Measurements from ENCODE around the gene ITGB7. TPM values are rescaled to one million over a fixed set of nuclear protein-coding genes. Genes with fewer than 3 reads are reported as not detected.

ITGB7 gene
- total RNA-seq, 1 donor from 2014 or later: 0.76 TPM

DNA sequence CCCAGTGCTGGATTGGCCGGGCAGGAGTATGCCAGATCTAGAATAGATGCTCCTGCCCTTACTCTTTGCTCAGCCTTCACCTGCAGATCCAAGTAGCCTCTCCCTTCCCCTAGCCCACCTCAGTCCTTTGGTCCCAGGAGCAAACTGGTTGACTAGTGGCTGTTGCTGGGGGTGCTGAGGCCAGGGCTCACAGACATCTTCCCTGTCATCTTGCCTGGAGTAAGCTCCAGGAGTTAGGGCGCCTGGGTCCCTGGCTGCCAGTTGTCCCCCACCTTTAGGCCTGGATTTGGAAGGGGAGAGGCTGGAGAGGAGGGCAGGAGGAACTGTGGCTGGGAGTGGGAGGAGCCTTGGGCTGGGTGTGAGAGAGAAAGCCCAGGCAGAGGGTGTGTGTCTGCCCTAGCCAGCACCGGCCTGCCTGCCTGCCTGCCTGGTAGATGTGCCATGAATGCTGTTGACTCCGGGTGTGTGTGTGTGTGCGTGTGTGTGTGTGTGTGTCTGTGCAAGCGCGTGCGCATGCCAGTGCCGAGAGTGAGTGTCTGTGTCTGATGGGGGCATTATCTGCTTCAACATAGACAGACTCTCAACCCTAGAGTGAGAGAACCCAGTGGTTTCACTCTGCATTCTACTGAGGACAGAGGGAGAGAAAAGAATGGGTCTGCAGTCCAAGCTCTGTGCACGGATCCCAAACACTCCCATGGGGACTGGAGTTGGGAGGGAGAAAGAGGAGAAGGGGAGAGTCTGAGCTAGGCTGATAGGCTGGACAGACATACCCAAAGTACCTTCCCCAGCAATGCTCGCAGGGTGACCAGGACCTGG, 25.8 kb upstream of the ITGB7 start:
- ATAC-seq (peak; percentile 74), DNase-seq (ENCODE audit: missing footprints) (peak; percentile 81)
- intact Hi-C loops (cut with DNase I): no loop called here

GRCh38 chr12:53231921-53232645, 25.0 kb upstream of the ITGB7 start, which contains the start of gene RARG:
TSS of gene RARG (minus strand) at chr12:53232209. CDS start at chr12:53227545, 4,664 bp downstream.
- intact Hi-C loops (cut with DNase I): no loop called here
- ATAC-seq: peak; percentile 72
- peak; percentile 71 for DNase-seq (ENCODE audit: missing footprints)

DNA sequence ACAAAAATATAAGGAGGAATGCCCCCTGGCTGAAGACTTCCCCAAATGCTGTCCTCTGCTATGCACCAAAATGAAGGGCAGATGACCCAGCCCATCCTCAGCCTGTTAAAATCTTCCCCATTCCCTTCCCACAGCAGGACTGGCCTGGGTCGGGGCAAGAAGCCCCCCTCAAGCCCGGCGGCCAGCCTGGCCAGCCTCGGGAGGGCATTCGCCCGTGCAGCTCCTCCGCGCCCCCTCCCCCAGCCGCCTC, 24.5 kb upstream of the ITGB7 start:
- DNase-seq (ENCODE audit: missing footprints): no peak
- ATAC-seq: no peak
- intact Hi-C loops (cut with DNase I): no loop called here

GRCh38 chr12:53230108-53230845, 23.2 kb upstream of the ITGB7 start:
- DNase-seq (ENCODE audit: missing footprints) (no peak), ATAC-seq (no peak)
- intact Hi-C loops (cut with DNase I): no loop called here

DNA sequence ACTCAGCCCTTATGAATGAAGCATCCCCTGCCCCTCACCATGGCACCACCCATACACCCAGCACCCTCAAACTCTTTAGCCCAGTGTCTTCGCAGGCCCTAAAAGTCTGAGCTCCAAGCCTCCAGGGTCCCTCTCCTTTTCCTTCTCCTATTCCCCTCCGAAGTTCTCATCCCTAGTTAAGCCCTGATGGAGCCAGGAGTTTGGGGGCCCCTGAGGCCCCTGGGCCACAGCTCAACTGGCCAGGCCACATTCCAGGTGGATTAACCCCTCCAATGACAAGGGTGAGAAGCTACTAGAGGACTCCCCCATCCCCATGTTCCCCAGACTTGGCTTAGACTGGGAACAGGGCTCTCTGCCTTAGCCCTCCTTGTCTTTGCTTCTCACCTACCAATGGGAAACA, 22.4 kb upstream of the ITGB7 start:
- intact Hi-C loops (cut with DNase I): no loop called here
- ATAC-seq: no peak
- no peak for DNase-seq (ENCODE audit: missing footprints)

DNA sequence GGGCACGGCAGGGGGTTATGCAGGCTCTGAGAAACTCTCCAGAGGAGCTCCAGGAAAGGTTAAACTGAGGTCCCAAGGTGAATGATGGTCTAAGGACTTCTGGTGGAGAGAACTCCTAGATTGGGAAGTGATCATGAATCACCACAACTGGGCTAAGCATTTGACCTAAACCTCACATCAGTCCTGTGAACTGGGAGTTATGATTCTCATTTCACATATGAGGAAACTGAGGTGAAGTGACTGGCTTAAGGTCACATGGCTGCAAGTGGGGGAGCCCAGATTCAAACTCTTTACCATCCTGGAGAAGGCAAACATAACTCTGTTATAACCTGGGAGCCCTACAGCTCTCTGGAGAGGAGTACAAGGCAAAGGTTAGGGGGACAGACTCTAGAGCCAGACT, 20.8 kb upstream of the ITGB7 start:
- intact Hi-C loops (cut with DNase I): no loop called here
- DNase-seq (ENCODE audit: missing footprints): no peak
- no peak for ATAC-seq

DNA sequence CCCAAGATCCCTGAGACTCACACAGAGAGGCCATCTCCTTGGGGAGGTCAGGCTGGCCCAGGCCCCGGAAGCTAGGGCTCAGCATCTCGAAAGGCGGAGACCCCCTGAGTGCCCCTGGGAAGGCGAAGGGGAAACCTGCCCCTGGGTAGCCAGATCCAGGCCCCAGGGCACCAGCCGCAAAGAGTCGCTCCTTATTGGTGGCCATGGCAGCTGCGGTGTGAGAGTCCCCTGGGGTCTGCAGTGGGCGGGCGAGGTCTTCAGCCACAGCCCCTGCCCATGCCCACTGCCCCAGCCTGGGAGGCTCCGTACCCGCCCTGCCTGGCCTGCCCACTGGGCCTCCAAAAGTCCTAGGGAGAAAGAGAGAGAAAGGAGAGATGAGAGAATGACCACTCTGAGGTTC, 20.3 kb upstream of the ITGB7 start:
- ATAC-seq (no peak), DNase-seq (ENCODE audit: missing footprints) (no peak)
- intact Hi-C loops (cut with DNase I): no loop called here

DNA sequence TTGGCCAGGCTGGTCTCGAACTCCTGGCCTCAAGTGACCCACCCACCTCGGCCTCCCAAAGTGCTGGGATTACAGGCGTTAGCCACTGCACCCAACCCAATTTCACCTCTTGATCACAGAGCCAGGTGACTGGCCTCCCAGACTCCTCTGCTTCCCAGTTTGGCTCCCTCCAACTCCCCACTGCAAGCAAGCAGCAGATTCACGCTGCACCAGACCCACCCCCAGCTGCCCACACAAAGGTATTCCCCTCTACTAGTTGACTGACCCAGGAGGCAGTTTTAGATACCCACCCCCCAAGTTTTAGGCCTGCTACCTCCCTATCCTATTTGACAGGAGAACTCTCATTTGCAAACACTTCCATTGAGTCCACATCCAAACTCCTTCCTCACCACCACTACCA, 19.8 kb upstream of the ITGB7 start:
- no peak for DNase-seq (ENCODE audit: missing footprints)
- ATAC-seq: no peak
- intact Hi-C loops (cut with DNase I): no loop called here

- ATAC-seq (no peak), DNase-seq (ENCODE audit: missing footprints) (no peak)
- intact Hi-C loops (cut with DNase I): no loop called here
Measured at GRCh38 chr12:53225635-53226424, 18.8 kb upstream of the ITGB7 start.

DNA sequence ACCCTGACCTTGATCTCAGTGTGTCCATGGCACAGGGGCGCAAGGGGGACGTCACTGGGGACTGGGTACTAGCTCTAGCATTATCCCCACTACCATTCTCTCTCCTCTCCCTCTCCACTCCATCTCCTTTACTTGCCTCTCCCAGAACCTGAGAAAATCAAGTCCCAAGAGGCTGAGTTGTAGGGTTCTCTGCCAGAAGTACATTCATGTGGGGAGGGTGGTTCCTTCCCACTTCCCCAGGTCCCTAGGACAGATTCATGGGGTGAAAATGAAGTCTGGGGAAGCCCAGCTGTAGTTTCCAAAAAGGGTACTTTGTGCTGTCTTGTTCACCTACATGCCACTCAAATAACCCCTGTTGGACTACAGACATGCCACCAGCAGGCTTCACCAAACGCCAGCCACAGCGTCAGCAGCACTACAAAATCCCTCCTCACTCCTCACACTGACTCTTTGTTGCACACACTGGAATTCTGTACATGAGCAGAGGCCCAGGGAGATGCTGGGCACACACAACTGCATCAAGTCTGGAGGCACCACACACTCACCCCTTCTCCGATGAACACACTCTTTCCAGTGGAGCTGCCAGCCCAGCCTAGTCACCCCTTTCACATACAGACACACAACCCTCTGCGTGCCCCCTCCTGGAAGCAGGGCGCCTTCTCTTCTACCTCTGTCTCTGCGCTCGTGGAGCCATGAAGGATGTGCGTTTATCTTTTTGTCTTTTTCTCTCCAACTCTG, 18.0 kb upstream of the ITGB7 start:
- intact Hi-C loops (cut with DNase I): no loop called here
- ATAC-seq (no peak), DNase-seq (ENCODE audit: missing footprints) (no peak)

DNA sequence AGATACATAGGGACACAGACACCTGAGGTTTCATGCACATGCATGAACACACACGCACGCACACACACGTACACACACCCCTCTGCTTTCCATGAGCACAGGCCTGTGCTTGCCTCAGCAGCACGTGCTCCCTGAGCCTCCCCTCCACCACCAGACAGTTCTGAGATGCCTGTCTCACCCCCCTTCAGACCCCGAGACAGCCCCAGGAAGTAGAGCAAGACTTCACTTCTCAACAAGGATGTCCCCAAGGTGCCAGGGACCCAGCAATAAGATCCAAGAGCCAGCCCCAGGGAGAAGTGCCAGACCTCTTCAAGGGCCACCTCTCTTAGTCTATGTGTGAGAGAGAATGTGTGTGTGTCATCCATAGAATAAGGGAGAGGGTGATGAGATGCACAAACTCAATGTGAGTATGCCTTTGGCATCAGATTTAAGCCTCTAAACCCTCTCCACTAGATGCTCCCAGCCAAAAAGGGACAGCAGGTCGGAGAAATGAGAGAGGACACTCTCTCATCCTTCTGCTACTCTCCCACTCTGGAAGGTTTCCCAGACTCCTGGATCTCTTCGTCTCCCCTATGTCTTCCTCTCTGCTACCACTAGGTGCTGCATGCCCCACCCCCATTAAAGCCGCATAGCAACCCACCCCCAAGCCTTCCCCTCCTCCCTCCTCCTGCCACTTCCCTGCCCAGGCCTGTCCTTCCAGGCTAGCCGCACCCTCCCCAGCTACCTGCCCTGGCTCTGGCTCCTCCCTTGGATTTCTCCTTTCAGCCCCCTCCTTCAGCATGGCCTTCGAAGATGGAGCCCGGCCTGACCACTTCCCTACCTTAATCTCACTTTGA, 17.2 kb upstream of the ITGB7 start:
- DNase-seq (ENCODE audit: missing footprints) (no peak), ATAC-seq (no peak)
- intact Hi-C loops (cut with DNase I): no loop called here

DNA sequence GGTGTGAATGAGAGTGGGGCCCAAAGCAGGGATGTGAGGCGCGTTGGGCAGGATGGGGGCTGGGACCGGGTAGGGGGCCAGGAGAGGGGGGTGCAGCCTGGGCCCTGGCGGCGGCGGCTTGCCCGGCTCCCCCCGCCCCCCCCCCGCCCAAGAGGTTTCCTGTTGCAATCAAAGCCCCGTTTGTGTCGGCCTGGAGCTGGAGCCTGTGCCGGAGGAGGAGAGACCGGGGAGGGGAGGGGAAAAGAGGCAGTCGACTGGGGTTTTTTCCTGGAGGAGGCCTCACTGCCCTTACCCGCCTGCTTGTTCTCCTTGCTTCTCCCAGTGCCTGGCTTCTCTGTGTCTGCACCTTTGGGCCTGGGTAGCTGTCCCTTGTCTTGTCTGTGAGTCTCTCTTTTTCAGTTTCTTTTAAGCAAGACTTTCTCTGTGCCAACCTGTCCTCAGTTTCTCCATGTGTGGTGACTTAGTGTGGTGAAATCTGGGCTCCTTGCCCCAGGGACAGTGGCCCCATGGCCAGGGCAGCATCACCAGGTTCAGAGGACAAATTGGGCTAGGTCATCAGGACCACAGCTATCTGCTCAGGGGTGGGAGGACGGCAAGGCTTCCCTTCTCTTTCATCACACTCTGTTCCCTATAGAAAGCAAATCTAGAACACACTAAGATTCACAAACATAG, 16.5 kb upstream of the ITGB7 start:
- no peak for DNase-seq (ENCODE audit: missing footprints)
- ATAC-seq: no peak
- intact Hi-C loops (cut with DNase I): no loop called here

DNA sequence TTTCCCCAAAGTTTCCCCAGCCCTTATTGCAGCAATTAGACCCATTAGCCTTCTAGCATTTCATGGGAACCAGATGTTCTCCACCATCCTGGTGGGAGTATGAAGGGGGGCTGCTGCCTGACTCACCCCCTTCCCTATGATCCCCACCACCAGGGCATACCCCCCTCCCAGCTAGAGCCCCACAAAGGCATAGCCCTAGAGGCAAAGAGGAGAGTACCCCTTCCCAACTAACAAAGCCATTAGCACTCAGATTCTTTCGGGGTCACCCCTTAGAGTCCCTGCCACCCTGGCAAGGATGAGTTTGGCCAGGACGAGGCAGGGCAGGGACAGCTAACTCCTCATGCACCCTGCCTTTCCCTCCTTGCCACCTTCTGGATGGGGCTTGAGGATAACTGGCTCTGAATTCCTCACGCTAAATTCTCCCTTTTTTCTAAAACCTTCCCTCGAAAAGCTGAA, 15.8 kb upstream of the ITGB7 start:
- ATAC-seq (no peak), DNase-seq (ENCODE audit: missing footprints) (no peak)
- intact Hi-C loops (cut with DNase I): no loop called here

DNA sequence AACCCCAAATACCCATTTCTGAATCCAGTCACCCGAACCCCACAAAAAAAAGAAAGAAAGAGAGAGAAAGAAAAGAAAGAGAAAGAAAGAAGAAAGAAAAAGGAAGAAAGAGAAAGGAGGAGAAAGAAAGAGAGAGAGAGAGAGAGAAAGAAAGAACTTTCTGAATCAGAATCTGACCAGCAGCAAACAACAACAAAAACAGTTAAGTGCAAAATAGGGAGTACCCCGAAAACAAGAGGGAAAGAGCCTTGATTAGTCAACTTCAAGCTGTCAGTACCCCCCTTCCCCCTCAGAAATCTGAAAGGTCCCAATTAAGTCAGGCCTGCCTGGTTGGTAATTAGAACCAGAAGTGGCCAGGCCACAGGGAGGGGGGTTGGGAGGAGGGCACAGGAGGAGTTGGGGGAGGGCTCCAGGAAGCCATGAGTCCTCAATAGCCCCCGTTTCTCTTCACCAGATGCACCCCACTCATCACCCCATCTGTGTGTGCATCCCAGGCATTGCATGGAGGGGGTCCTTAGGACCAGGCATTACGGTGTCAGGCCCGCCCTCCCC, 15.2 kb upstream of the ITGB7 start:
- intact Hi-C loops (cut with DNase I): no loop called here
- ATAC-seq: no peak
- no peak for DNase-seq (ENCODE audit: missing footprints)

DNA sequence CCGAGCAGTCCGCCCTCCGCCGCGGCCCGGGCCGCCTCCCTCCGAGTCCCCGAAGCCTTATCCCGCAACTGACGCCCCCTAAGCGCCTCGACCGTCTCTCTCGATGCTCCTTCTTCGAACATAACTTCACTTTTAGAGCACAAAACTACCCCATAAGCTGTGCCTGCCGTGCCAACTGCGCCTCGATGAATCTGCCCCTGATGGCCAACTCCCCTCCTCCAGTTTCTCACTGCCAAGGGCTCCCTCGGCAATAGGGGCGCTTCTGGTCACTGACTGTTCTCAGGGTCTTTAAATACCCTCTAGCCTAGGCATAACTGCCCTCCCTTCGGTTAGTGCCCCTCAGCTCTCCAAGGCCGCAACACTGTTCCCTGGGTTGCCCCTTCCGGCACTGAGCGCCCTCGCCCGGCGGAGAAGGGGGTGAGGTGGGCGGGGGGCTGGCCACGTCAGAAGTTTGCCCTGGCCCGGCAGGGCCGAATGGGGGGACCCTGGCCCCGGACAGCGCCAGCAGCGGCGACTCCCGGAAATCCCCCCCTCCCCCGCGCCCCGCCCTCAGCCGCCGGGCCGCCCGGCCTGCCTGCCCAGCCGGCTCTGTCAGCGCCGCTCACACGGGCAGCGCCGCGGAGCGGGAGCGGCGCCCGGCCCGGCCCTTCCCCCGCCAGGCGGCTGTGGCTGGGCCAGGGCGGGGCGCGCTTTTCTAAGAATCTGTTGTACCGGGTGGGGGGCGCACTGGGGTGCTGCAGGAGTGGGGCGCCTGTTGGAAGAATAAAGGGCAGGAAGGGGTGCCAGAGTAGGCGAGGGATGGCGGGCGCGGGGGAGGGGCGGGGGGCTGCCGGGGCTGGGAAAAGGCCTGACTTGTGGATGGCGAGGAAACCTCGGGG, 14.4 kb upstream of the ITGB7 start:
- peak; percentile 50 for ATAC-seq
- intact Hi-C loops (cut with DNase I): loop anchor here (2.0 kb wide), 1 partner anchor 29 kb away; no protein-coding TSS in a partner anchor
- peak; percentile 86 for DNase-seq (ENCODE audit: missing footprints)
